Measurements from ENCODE around the gene FGF14. TPM values are rescaled to one million over a fixed set of nuclear protein-coding genes. Genes with fewer than 3 reads are reported as not detected.

FGF14 gene
- total RNA-seq, 1 donor from 2014 or later, result 2.9 TPM

- no peaks in the 10 kb centered on the region for H3K36me3 ChIP-seq
- intact Hi-C loops (cut with micrococcal nuclease), result no loop called here
- no peaks in the 10 kb centered on the region for H3K27me3 ChIP-seq (ENCODE audit: low read depth)
- peaks cover 4% of the 10 kb centered on the region for H3K4me1 ChIP-seq
- no peak overlapping the region for H3K27ac ChIP-seq (replicated peaks)
- TF ChIP-seq CTCF (IDR thresholded peaks at IDR 0.05; ENCODE audit: borderline replicate concordance), result no peak
- no peaks in the 10 kb centered on the region for H3K9me3 ChIP-seq (replicated peaks)
- no peak overlapping the region for H3K4me3 ChIP-seq
- no peak for DNase-seq
Observed at GRCh38 chr13:102033386-102033785, 368.5 kb downstream of the FGF14 start.

- Histone ChIP-seq H3K27ac (replicated peaks) (no peak overlapping the region), H3K27me3 (ENCODE audit: low read depth) (no peaks in the 10 kb centered on the region), H3K36me3 (no peaks in the 10 kb centered on the region), H3K9me3 (replicated peaks) (no peaks in the 10 kb centered on the region), H3K4me1 (peaks cover 4% of the 10 kb centered on the region), H3K4me3 (no peak overlapping the region)
- intact Hi-C loops (cut with micrococcal nuclease), result no loop called here
- no peak for TF ChIP-seq CTCF (IDR thresholded peaks at IDR 0.05; ENCODE audit: borderline replicate concordance)
- DNase-seq, result no peak
Observed at GRCh38 chr13:102028868-102029267, 373.0 kb downstream of the FGF14 start.

- no peaks in the 10 kb centered on the region for H3K27me3 ChIP-seq (ENCODE audit: low read depth)
- no peaks in the 10 kb centered on the region for H3K36me3 ChIP-seq
- no peak overlapping the region for H3K27ac ChIP-seq (replicated peaks)
- no peak for DNase-seq
- H3K4me1 ChIP-seq, result peaks cover 4% of the 10 kb centered on the region
- H3K4me3 ChIP-seq, result no peak overlapping the region
- no peaks in the 10 kb centered on the region for H3K9me3 ChIP-seq (replicated peaks)
- intact Hi-C loops (cut with micrococcal nuclease), result no loop called here
- no peak for TF ChIP-seq CTCF (IDR thresholded peaks at IDR 0.05; ENCODE audit: borderline replicate concordance)
Observed at GRCh38 chr13:102028206-102028605, 373.6 kb downstream of the FGF14 start.

- no peak overlapping the region for H3K27ac ChIP-seq (replicated peaks)
- peaks cover 23% of the 10 kb centered on the region for H3K9me3 ChIP-seq (replicated peaks)
- TF ChIP-seq CTCF (IDR thresholded peaks at IDR 0.05; ENCODE audit: borderline replicate concordance), result no peak
- no peaks in the 10 kb centered on the region for H3K27me3 ChIP-seq (ENCODE audit: low read depth)
- intact Hi-C loops (cut with micrococcal nuclease), result no loop called here
- no peaks in the 10 kb centered on the region for H3K4me1 ChIP-seq
- H3K4me3 ChIP-seq, result no peak overlapping the region
- H3K36me3 ChIP-seq, result no peaks in the 10 kb centered on the region
- no peak for DNase-seq
Observed at GRCh38 chr13:102021777-102022176, 380.1 kb downstream of the FGF14 start.

- no peaks in the 10 kb centered on the region for H3K36me3 ChIP-seq
- H3K9me3 ChIP-seq (replicated peaks), result peaks cover 28% of the 10 kb centered on the region
- no peak overlapping the region for H3K4me3 ChIP-seq
- no peak for DNase-seq
- H3K27me3 ChIP-seq (ENCODE audit: low read depth), result no peaks in the 10 kb centered on the region
- intact Hi-C loops (cut with micrococcal nuclease), result no loop called here
- no peak overlapping the region for H3K27ac ChIP-seq (replicated peaks)
- no peaks in the 10 kb centered on the region for H3K4me1 ChIP-seq
- no peak for TF ChIP-seq CTCF (IDR thresholded peaks at IDR 0.05; ENCODE audit: borderline replicate concordance)
Observed at GRCh38 chr13:102020611-102021216, 381.1 kb downstream of the FGF14 start.
